GM21423 (cell line): ENCODE results near the gene ERV3-1.
"Not testable (repeated sequence)": the region's sequence is repeated elsewhere in the genome, so short reads cannot be mapped to it uniquely, and the experiment has no call there.

Experiments used
- ATAC-seq: cut with Tn5 transposase; IDR thresholded peaks from one replicate; pipeline ENCODE4 v1.9.1; 2021; ENCODE audit warnings: mild to moderate bottlenecking, moderate library complexity; ENCODE audit not compliant: unreplicated experiment

ERV3-1 gene

GRCh38 chr7:64944667-64945502 is 61.6 kb downstream of the ERV3-1 start:
- not testable (repeated sequence) for ATAC-seq
